ENCODE measurements around the gene RHCE.
"Not testable (repeated sequence)": the region's sequence is repeated elsewhere in the genome, so short reads cannot be mapped to it uniquely, and the experiment has no call there.

Gene RHCE

DNA sequence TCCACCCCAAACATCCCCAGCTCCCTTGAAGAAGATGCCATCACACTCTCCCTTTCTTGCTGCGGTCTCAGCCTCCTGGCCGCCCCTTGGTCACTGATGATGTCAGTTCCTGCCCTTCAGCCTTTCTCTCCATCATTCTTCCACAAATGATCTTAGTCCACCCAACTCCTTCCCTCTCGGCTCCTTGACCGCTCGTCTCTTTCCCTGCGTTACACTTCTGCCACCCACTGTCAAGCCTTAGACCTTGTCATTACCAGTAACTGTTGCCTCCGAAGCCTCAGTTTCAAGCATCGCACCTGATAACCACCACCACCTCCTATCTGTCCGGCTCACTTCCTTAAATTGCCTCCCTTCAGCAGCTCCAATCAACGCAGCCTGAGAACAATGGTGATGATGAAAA, 23.1 kb downstream of the RHCE start:
- DNase-seq = not testable (repeated sequence)

DNA sequence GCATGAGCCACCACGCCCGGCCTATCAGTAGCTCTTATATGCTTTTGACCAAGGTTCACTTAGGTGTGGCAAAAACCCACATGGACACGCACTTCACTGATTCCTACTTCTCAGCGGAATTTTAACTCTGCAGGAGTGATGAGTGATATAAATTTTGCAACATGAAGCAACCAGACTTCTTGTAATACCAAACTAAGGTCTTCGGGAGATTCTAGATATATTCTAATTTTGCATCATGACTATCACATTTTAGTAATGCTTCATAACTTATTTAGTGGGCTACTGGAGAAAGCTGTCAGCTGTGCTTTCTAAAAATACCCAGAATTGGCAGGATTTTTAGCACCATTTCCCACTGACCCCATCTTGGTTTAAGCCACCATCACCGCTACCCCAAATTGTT, 27.8 kb downstream of the RHCE start:
- DNase-seq = no peak

DNA sequence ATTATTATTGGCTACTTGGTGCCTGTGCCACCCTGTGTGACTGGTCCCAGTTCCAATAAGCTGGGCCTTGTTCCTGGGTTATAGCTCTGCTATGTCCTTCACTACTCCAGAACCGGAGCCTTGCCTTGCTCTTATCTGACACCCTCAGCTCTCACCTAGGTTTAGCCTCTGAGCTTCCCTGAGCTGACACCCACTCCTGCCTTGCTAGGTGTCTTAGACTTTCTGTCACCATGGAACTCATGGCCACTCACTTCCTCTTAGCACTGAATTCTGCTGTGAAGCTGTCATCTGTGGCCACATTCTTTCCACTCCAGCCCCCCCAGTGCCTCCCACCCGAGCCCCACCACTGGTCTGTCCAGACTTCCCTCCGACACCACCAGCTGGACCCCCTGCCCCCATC, 30.9 kb downstream of the RHCE start:
- DNase-seq = not testable (repeated sequence)

DNA sequence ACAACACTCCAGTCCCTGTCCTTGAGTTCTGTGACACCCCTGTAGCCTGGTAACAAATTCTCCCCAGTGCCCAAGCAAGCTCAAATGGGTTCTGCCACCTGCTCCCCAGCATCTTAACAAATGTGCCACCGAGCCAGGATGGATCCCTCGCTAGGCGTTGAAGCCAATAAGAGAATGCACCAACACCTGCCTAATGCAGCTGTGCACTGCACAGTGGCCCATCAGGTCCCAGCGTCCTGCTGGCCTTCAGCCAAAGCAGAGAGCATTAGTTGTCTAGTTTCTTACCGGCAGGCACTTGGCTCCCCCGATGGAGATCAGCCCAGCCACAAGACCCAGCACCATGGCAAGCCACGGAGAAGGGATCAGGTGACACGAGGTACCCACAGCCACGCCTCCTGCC, 31.9 kb downstream of the RHCE start:
- DNase-seq = not testable (repeated sequence)

DNA sequence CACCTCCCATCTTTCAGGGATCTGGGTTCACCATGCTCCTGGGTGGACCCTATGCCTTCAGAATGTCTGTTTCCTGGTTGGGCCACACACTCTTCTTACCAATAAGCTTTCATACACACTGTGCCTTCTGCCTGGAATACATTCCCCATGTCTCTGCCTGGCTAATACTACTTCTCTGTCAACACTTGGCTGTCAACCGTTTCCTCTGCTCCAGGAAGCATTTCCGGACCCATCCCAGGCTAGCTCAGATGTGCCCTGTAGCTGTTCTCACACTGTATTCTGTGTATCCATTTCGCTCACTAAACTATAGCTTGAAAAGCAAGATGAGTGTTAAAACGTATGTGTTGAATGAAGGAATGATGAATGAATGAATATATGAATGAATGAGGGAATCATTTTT, 33.5 kb downstream of the RHCE start:
- not testable (repeated sequence) for DNase-seq

DNA sequence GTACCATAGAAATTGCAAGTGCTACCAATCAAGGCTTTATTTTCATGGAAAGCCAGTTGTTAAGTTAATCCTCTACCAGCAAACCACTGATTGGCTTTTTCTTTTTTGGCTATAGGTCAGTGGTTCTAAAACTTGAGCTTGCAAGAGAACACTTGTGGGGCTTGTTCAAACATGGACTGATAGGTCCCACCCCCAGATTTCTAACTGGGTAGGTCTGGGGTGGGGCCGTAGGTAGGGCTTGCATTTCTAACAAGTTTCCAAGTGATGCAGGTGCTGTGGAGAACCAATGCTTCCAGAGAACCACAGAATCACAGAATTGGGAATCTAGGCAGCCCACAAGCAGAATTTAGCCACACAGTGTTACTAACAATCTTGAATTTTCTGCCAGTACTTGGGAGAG, 36.8 kb downstream of the RHCE start:
- DNase-seq = not testable (repeated sequence)

DNA sequence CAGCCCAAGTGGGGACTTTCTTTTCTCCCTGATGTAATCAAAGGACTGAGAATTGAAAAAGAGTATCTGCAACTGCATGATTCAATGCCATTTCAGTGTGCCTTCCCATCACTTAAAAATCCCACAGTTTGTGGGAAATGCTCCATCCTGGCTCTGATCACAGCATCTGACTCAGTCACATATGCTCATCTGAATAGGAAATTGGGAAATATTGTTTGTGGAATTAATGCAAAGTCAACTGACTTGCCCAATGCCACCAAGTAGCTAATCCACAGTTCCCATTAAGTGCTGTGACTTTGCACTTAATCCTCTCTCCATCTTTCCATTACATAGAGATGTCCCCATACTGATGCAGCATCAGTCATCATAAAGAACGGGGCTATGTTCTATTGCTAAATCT, 37.5 kb downstream of the RHCE start:
- not testable (repeated sequence) for DNase-seq

DNA sequence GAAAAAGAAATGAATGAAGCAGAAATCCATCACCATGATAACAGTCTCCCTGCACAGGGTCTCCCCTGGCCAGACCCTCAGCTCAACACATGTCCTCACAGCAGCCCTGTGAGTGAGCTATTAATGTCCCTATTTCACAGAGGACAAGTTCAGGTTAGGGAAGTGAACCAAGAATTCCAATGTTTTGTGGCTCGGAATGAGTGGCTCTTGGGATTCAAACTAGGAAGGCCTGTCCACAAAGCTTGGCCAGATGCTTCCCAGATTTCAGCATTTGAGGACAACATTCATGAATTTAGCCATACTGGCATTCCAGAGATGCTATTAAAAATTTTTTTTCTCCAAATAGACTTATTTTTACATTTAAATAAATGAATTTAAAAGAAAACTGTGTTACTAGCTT, 38.1 kb downstream of the RHCE start:
- DNase-seq = not testable (repeated sequence)

DNA sequence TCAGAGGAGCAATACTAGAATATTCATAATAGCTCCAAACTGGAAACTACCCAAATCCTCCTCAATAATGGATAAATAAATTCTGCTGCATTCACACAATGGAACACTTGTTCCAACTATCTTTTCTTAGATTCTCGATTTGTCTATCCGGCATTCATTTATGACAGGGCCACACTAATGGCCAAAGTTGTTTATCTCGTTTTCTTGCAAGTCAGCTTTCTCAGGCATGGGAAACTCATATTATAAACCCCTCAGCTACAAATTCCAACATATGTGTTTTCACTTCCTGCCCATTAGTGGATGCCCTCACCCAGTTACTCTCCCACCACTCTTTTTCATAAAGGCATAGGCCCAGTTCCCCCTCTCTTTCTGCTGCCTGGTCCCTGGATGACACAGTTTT, 42.3 kb downstream of the RHCE start:
- DNase-seq = not testable (repeated sequence)

DNA sequence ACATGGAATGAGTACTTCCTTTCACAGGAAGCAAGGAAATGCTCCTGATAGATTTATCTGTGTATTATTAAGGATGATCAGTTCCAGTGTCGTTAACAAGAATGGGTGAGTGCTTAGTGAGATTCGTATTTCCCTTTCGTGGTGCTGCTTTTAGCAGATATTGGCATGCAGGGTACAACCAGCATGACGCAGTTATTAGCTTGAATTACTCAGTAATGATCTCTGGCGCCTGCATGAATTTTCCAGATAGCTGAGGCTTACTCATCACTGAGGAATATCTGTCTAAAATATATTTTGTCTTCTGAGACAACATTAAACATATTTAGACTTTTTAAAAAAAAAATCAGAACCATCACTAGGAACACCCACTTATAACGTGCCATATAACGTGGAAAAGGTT, 48.9 kb downstream of the RHCE start:
- not testable (repeated sequence) for DNase-seq

DNA sequence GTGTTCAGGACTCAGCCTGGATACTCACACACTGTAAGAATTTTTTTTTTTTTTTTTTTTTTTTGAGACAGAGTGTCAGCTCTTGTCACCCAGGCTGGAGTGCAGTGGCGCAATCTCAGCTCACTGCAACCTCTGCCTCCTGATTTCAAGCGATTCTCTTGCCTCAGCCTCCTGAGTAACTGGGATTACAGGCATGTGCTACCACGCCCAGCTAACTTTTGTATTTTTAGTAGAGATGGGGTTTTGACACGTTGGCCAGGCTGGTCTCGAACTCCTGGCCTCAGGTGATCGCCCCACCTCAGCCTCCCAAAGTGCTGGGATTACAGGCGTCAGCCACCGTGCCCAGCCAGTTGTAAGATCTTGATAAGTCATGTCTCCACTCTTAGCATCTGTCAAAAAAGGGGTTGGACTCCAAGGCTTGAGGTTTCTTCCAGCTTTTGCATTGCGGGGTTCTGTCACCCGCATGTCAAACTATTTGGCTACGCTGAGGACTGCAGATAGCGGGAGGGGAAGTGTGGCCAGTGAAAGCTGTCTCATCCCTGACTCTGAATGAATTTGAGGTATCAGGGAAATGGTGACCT, 50.8 kb downstream of the RHCE start:
- not testable (repeated sequence) for DNase-seq

DNA sequence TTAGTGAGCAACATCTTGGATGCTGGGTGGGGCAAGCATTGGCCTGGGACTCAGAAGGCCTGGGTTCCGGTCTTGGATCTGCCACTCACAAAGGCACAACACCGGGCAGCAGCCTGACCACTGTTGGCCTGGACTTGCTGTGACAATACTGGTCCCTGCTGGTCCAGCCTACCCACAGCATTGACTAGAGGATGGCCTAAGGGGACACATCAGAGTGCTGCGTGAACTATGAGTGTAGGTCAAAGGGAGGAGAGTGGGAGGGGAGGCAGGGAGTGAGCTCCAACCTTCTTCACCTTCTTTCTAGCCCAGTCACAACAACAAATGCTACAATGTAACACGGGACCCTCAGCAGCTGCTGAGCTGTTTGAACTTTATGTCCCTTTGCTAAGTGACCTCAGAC, 51.4 kb downstream of the RHCE start:
- no peak for DNase-seq

DNA sequence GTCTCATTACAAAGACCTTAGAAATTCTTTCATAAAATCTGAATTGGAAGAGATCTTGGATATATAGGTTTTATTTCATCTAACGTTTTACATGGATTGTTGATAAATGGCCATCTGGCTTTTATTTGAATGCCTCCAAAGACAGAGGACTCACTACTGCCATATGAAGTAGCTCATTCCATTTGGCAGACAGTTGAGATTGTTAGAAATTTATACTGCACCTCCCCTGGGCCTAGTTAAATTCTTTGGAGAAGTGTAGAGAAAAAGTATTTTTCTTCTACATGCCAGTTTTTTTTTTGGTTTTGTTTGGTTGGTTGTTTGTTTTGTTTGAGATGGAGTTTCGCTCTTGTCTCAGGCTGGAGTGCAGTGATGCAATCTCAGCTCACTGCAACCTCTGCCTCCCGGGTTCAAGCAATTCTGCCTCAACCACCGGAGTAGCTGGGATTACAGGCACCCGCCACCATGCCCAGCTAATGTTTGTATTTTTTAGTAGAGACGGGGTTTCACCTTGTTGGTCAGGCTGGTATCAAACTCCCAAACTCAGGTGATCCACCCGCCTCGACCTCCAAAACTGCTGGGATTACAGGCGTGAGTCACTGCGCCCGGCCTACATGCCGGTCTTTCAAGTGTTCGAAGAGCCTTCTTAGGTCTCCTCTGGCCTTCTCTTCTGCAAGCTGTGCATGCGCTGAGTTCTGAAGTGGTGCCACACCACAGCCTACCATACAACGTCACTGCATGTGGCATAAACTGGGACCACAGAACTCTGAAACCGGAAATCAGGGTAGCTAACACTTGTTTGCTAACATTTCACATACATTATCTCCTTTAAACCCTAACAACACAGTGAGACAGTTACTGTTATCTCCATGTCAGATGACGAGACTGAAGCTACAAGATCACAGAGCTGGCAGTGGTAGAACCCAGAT, 57.7 kb downstream of the RHCE start:
- not testable (repeated sequence) for DNase-seq

DNA sequence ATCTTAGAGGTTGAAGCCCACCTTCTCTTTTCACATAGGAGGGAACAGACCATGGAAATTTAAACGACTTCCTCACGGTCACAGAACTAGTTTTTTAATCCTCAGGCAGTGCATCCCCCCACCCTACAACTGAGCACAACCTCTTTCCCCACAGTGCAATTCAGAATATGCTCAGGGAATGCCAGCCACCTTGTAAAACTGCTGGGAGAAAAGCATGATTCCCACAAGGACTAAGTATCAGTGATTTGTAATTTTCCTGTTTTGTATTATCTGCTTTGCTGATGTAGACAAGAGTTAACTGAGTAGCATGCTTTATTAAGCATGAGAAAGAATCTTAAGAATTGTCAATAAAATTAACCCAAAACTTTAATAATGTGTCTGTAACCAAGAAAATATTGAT, 58.7 kb downstream of the RHCE start:
- no peak for DNase-seq

DNA sequence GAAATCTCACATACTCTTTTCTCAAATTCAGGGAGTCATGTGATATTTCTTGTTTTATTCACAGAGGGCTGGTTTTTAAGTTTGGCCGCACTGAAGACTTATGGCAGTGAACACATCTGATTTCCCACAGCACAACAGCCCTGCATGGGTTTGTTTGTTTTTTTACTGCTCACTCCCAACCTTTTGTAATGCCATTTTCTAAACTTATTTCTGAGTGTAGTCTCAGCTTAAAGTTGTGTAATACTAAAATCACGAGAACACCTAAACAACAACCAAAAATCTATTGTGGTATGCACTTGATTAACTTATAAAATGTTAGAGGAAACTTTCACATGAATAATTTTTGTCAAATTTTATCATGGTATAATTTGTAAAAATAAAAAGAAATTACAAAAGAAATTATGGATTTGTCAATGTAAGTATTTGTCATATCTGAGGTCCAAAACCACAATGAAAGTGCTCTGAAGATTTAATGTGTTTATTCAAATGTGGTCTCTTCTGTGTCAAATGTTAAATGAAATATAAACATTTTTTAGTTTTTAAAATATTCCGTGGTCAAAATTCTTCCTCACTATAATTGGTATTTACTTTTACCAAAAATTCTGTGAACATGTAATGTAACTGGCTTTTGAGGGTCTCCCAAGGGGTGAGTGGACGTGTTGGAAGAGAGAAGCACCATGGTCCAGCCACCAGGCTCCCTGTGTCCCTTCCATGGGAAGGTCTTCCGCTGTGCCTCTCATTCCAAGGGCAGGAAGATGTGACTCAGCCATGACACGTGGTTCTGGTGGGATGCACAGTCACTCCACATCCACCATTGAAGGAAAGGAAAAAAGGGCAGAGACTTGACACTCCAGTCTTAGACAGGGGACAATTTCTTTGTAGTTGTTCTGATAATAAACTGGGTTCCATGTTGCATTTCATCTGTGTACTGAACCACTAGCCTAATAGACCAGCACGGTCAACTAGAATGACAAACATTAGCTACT, 59.7 kb downstream of the RHCE start:
- no peak for DNase-seq

DNA sequence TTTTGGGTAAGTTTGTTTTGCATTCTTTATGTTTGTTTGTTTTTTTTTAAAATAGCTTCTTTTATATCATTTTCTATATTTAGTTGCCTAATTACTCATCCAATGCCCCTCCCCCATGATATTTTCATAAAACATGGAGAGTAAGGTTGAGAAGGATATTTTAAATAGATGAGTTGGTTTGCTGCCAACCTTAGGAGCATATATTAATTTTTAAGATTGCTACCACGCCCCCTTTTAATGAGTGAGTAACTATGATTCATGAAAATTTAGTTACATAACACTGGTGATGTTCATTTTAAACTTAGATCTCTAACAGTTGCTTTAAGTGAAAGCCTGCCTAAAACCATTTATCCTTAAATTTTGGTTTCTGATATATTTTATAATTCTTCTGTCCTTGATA, 63.8 kb downstream of the RHCE start:
- no peak for DNase-seq

DNA sequence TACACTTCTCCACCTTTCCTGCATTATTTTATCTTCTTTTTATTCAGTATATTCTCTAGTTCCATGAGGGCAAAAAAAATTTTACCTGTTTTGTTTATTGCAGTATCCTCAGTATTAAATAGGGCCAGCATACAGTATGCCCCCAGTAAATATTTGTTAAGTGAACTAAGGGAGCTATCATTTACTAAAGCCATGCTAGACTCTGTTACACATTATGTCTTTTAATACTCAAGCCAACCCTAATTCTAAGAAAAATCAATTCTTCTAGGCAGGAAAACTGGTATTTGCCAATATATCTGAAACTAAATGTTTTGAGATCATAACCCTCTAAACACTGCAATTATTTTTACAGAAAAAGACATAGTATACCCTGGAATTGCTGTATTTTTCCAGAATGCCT, 64.2 kb downstream of the RHCE start:
- DNase-seq = no peak

DNA sequence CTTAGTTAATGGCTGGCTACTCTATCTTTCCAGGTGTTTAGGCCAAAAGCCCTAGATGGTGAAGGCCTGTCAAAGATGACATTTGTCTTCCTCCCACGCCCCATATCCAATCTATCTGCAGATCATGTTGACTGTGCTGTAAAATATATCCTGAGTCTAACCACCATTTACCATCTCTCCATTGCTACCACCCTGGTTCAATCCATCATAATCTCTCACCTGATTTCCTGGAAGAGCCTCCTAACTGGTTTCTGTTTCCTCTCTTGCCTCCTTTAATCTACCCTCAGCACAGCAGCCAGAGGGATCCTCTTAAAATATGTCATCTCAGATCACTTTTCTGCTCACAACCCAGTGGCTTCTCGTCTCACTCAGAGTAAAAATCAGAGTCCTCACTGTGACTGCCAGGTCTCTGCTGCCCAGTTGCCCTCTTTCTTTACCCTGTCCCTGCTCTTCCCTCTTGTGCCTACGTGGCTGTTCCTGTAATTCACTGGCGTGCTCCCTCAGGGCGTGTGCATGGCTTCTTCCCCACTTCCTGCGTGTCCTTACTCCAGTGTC, 64.7 kb downstream of the RHCE start:
- no peak for DNase-seq

DNA sequence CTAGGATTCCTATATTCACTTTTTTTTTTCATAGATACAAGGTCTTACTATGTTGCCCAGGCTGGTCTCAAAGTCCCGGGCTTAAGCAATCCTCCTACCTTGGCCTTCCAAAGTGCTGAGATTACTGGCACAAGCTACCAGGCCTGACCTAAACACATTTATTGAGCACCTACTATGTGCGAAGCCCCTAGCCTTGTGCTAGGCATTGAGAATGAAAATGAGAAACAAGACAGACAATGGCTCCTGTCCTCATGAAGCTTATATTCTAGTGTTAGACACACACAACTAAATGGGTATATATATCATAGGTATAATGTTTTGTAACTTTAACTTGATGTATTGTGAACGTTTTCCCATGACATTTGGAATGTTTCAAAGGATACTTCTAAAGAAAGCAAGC, 71.0 kb downstream of the RHCE start:
- DNase-seq = no peak

DNA sequence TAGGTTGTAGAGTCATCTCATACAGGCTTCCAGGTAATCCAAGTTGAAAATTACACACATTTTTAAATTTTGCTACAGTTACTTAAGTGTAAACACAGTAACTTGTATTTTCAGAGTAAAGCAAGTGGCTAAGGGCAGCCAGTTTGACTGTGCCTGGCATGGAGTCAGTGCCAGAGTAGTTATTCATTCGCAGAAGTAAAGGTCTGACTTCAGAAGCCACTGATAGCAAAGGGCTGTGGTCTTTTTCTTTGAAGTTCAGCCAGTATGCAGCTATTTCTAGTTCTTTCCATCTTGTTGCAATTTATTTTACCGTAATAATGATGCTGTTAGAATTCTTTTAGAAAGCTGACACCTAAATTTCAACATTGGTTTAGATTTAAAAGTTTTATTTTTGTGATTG, 73.1 kb downstream of the RHCE start:
- no peak for DNase-seq

DNA sequence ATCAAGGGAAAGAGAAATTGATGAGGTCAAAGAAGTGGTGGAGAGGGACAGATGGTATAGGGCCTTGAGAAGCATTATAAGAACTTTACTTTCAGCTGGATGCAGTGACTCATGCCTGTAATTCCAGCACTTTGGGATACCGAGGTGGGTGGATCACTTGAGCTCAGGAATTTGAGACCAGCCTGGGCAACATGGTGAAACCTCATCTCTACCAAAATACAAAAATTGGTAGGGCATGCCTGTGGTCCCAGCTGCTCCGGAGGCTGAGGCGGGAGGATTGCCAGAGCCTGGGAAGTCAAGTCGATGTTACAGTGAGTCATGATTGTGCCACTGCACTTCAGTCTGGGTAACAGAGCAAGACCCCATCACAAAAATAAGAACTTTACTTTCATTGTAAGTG, 76.8 kb downstream of the RHCE start:
- no peak for DNase-seq

DNA sequence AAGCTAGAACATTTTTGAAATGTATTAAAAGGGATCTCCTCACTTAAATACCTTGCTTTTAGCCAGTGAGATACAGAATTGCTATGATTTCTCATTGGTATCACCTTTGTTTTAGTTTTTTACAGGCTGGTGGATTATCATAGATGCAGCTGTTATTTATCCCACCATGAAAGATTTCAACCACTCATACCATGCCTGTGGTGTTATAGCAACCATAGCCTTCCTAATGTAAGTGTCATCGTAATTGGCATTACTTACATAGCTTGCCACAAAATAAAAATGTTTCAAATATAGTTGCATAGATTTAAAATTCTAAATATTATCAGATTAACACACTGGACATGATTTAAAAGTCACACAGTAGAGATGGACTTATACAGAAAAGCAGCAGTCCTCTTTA, 77.8 kb downstream of the RHCE start:
- no peak for DNase-seq

DNA sequence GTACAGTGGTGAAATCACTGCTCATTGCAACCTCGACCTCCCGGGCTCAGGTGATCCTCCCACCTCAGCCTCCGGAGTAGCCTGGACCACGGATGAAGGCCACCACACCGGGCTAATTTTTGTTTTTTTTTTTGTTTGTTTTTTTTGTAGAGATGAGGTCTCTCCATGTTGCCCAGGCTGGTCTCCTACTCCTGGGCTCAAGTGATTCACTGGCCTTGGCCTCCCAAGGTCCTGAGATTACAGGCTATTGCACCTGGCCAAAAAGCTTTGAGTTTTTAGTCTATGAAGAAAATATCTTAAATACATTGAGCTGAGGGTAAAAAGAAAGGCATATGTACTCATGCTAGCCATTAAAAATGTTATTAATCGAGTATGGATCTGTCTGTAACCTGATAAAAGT, 78.9 kb downstream of the RHCE start:
- DNase-seq = no peak
